ENCODE results near the gene TKTL2. TPM values are rescaled to one million over a fixed set of nuclear protein-coding genes. Genes with fewer than 3 reads are reported as not detected.
A peak's percentile ranks its signal among the peaks of the same experiment; 100 is the strongest.

The TKTL2 gene
- total RNA-seq, 1 experiment from 2014 or later = not detected

GRCh38 chr4:163493643-163494359 lies 20.2 kb upstream of the TKTL2 start:
- ATAC-seq (peak; percentile 74), DNase-seq (ENCODE audit: low read depth, low spot score) (no peak)
- ChIA-PET CTCF (interaction anchor here (0.6 to 1.2 kb wide), 3 partner anchors 52 to 161 kb away, joined by 3 to 9 read pairs (median 3); partner anchors contain the start of gene NPY1R), POLR2A (interaction anchor here (0.6 kb wide), 1 partner anchor 1274 kb away, joined by 4 read pairs; no protein-coding TSS in a partner anchor)
- no peak for TF ChIP-seq REST (IDR thresholded peaks at IDR 0.05; ENCODE audit: insufficient read depth in 1 of 2, low read depth in 2 of 2, low read length in 1 of 2)
- TF ChIP-seq SIN3A (IDR thresholded peaks at IDR 0.05; ENCODE audit: borderline replicate concordance, insufficient read depth, low read depth, low read length) = no peak
- TF ChIP-seq POLR2AphosphoS5 (IDR thresholded peaks at IDR 0.05; ENCODE audit: low read depth, low read length) = no peak
- no peak for TF ChIP-seq TCF7L2 (IDR thresholded peaks at IDR 0.05; ENCODE audit: low read depth, low read length)
- Histone ChIP-seq H3K27ac (ENCODE audit: low read length) (peak overlapping the region; percentile 95), H3K4me1 (ENCODE audit: control insufficient read depth, insufficient read depth, low read length) (peaks cover 4% of the 10 kb centered on the region; the same call in 1 of the 2 replicates), H3K36me3 (ENCODE audit: control insufficient read depth, insufficient read depth, low read length) (peaks cover 6% of the 10 kb centered on the region; the same call in 1 of the 2 replicates), H3K9me3 (ENCODE audit: control insufficient read depth, insufficient read depth, low read depth, low read length) (no peaks in the 10 kb centered on the region), H3K27me3 (ENCODE audit: control insufficient read depth, insufficient read depth, low read length) (no peaks in the 10 kb centered on the region), H3K4me3 (ENCODE audit: low read depth in 2 of 2, low read length in 2 of 2) (peak overlapping the region; percentile 82 to 83)
- BruUV-seq (replicated peaks) = no TSS peak
- in situ Hi-C loops (cut with HindIII; ENCODE audit: low pct_unique_long_range_greater_than_20kb, low sequenced_read_pairs) = no loop called here
- intact Hi-C loops (cut with micrococcal nuclease; ENCODE audit: unreplicated experiment) = no loop called here

- peak overlapping the region; percentile 82 to 83 for H3K4me3 ChIP-seq (ENCODE audit: low read depth in 2 of 2, low read length in 2 of 2)
These were observed 19.5 kb upstream of the TKTL2 start for GRCh38 chr4:163492951-163493504.

More at GRCh38 chr4:163492951-163493504, 19.5 kb upstream of the TKTL2 start:
- in situ Hi-C loops (cut with HindIII; ENCODE audit: low pct_unique_long_range_greater_than_20kb, low sequenced_read_pairs) = no loop called here
- peak overlapping the region; percentile 95 for H3K27ac ChIP-seq (ENCODE audit: low read length)
- DNase-seq (ENCODE audit: low read depth, low spot score) (no peak), ATAC-seq (no peak)
- no peak for TF ChIP-seq POLR2AphosphoS5 (IDR thresholded peaks at IDR 0.05; ENCODE audit: low read depth, low read length)
- no peak for TF ChIP-seq CTCF (IDR thresholded peaks at IDR 0.05)
- TF ChIP-seq REST (IDR thresholded peaks at IDR 0.05; ENCODE audit: insufficient read depth in 1 of 2, low read depth in 2 of 2, low read length in 1 of 2) = no peak
- no peak for TF ChIP-seq SIN3A (IDR thresholded peaks at IDR 0.05; ENCODE audit: borderline replicate concordance, insufficient read depth, low read depth, low read length)
- no peak for TF ChIP-seq TCF7L2 (IDR thresholded peaks at IDR 0.05; ENCODE audit: low read depth, low read length)
- H3K4me1 ChIP-seq (ENCODE audit: control insufficient read depth, insufficient read depth, low read length) = peaks cover 4% of the 10 kb centered on the region; the same call in 1 of the 2 replicates
- ChIA-PET POLR2A (no interaction called here), CTCF (no interaction called here)
- peaks cover 6% of the 10 kb centered on the region; the same call in 1 of the 2 replicates for H3K36me3 ChIP-seq (ENCODE audit: control insufficient read depth, insufficient read depth, low read length)
- intact Hi-C loops (cut with micrococcal nuclease; ENCODE audit: unreplicated experiment) = no loop called here
- BruUV-seq (replicated peaks) = no TSS peak
- no peaks in the 10 kb centered on the region for H3K27me3 ChIP-seq (ENCODE audit: control insufficient read depth, insufficient read depth, low read length)
- H3K9me3 ChIP-seq (ENCODE audit: control insufficient read depth, insufficient read depth, low read depth, low read length) = no peaks in the 10 kb centered on the region

All from Panc1 (cell line).